Karpas-422 (cell line): ENCODE measurements around the gene ACTMAP. TPM values are rescaled to one million over a fixed set of nuclear protein-coding genes. Genes with fewer than 3 reads are reported as not detected.

ENCODE experiments used
- DNase-seq: peaks from one replicate; pipeline ENCODE4 v3.0.0-alpha.2; 2015
- H2AFZ ChIP-seq: fragments of 200-600 bp; sonication (generic); 2 replicates; pipeline ENCODE4 v1.6.1; 2014; ENCODE audit warnings: antibody characterized with exemption, low read length, mixed read lengths
- H3K27ac ChIP-seq: fragments of 200-600 bp; sonication (generic); 2 replicates; pipeline ENCODE4 v1.5.1; 2014; ENCODE audit warnings: mild to moderate bottlenecking, low read length, moderate library complexity
- H3K27me3 ChIP-seq: fragments of 200-600 bp; sonication (generic); 2 replicates; pipeline ENCODE4 v1.6.1; 2014; ENCODE audit warnings: low read length, mixed read lengths
- H3K36me3 ChIP-seq: fragments of 200-600 bp; sonication (generic); 2 replicates; pipeline ENCODE4 v1.6.1; 2014; ENCODE audit warnings: low read length, mixed read lengths; ENCODE audit not compliant: insufficient read depth
- H3K4me1 ChIP-seq: fragments of 200-600 bp; sonication (generic); 2 replicates; pipeline ENCODE4 v1.6.1; 2014; ENCODE audit warnings: mild to moderate bottlenecking, low read length, mixed read lengths
- H3K4me2 ChIP-seq: fragments of 200-600 bp; sonication (generic); 2 replicates; pipeline ENCODE4 v1.6.1; 2014; ENCODE audit warnings: low read length, low read depth, mild to moderate bottlenecking; ENCODE audit not compliant: poor library complexity, severe bottlenecking
- H3K4me3 ChIP-seq: fragments of 200-600 bp; sonication (generic); 2 replicates; pipeline ENCODE4 v1.5.1; 2014; ENCODE audit warnings: mild to moderate bottlenecking, antibody characterized with exemption, low read length, mixed read lengths
- H3K79me2 ChIP-seq: fragments of 200-600 bp; sonication (generic); 2 replicates; pipeline ENCODE4 v1.6.1; 2014; ENCODE audit warnings: mild to moderate bottlenecking, low read length, mixed read lengths
- H3K9ac ChIP-seq: fragments of 200-600 bp; sonication (generic); 2 replicates; pipeline ENCODE4 v1.6.0; 2014; ENCODE audit warnings: low read length
- H3K9me2 ChIP-seq: fragments of 200-600 bp; sonication (generic), shearing (Covaris generic); replicated peaks from 2 replicates; pipeline ENCODE4 v1.6.0; 2014; ENCODE audit warnings: mild to moderate bottlenecking, low read length, moderate library complexity; ENCODE audit not compliant: insufficient read depth
- H3K9me3 ChIP-seq: fragments of 300-700, 200-600 bp; sonication (generic); 2 replicates; pipeline ENCODE4 v1.6.1; 2014; ENCODE audit warnings: low read length, mixed read lengths
- H4K20me1 ChIP-seq: fragments of 200-600 bp; sonication (generic); 2 replicates; pipeline ENCODE4 v1.6.1; 2014; ENCODE audit warnings: mild to moderate bottlenecking, antibody characterized with exemption, low read length, low read depth; ENCODE audit not compliant: insufficient read depth
- total RNA-seq: library from RNA; depleted of rRNA; stranded (reverse); fragments of >200 nt; shearing (Covaris generic); gene quantifications from 2 replicates; pipeline ENCODE4 v1.2.3, GENCODE V29; 2014; ENCODE audit warnings: low replicate concordance

Gene ACTMAP
- total RNA-seq, 1 experiment from 2014 or later = 5.8 TPM

- Histone ChIP-seq H3K9me3 (no peaks in the 10 kb centered on the region), H3K4me3 (no peak overlapping the region), H3K27ac (no peak overlapping the region), H3K36me3 (peaks cover 21% of the 10 kb centered on the region; the same call in 1 of the 2 replicates), H4K20me1 (no peaks in the 10 kb centered on the region), H2AFZ (no peak overlapping the region), H3K79me2 (peaks cover 2% of the 10 kb centered on the region; the same call in 1 of the 2 replicates), H3K27me3 (no peaks in the 10 kb centered on the region), H3K4me2 (no peak overlapping the region), H3K4me1 (no peaks in the 10 kb centered on the region), H3K9me2 (no peaks in the 10 kb centered on the region), H3K9ac (no peak overlapping the region)
- DNase-seq = no peak
Measured at GRCh38 chr19:40707615-40708014, 42.7 kb downstream of the ACTMAP start.

GRCh38 chr19:40705950-40706619 lies 44.2 kb downstream of the ACTMAP start:
- no peaks in the 10 kb centered on the region for H4K20me1 ChIP-seq
- H3K27ac ChIP-seq = no peak overlapping the region
- no peak overlapping the region for H3K4me2 ChIP-seq
- H3K27me3 ChIP-seq = no peaks in the 10 kb centered on the region
- H3K9ac ChIP-seq = no peak overlapping the region
- H3K9me2 ChIP-seq = no peaks in the 10 kb centered on the region
- no peak overlapping the region for H2AFZ ChIP-seq
- no peak for DNase-seq
- no peaks in the 10 kb centered on the region for H3K4me1 ChIP-seq
- peaks cover 24% of the 10 kb centered on the region; the same call in 1 of the 2 replicates for H3K36me3 ChIP-seq
- H3K4me3 ChIP-seq = no peak overlapping the region
- no peaks in the 10 kb centered on the region for H3K79me2 ChIP-seq
- no peaks in the 10 kb centered on the region for H3K9me3 ChIP-seq

DNA sequence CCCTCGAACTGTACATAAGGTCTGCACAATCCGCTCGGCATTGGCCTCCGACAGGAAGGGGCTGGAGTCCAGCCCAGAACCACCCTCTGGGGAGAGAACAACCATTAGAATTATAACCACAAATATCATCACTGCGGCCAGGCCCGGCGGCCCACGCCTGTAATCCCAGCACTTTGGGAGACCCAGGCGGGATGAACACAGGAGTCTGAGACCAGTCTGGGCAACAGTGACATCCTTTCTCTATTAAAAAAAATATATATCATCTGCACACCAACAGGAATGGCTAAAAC lies 45.0 kb downstream of the ACTMAP start:
- no peaks in the 10 kb centered on the region for H4K20me1 ChIP-seq
- no peak overlapping the region for H3K9ac ChIP-seq
- H3K9me2 ChIP-seq = no peaks in the 10 kb centered on the region
- peaks cover 24% of the 10 kb centered on the region; the same call in 1 of the 2 replicates for H3K36me3 ChIP-seq
- no peak overlapping the region for H3K4me3 ChIP-seq
- no peaks in the 10 kb centered on the region for H3K27me3 ChIP-seq
- H2AFZ ChIP-seq = no peak overlapping the region
- H3K9me3 ChIP-seq = no peaks in the 10 kb centered on the region
- no peak overlapping the region for H3K4me2 ChIP-seq
- no peaks in the 10 kb centered on the region for H3K4me1 ChIP-seq
- no peak overlapping the region for H3K27ac ChIP-seq
- no peak for DNase-seq
- no peaks in the 10 kb centered on the region for H3K79me2 ChIP-seq

DNA sequence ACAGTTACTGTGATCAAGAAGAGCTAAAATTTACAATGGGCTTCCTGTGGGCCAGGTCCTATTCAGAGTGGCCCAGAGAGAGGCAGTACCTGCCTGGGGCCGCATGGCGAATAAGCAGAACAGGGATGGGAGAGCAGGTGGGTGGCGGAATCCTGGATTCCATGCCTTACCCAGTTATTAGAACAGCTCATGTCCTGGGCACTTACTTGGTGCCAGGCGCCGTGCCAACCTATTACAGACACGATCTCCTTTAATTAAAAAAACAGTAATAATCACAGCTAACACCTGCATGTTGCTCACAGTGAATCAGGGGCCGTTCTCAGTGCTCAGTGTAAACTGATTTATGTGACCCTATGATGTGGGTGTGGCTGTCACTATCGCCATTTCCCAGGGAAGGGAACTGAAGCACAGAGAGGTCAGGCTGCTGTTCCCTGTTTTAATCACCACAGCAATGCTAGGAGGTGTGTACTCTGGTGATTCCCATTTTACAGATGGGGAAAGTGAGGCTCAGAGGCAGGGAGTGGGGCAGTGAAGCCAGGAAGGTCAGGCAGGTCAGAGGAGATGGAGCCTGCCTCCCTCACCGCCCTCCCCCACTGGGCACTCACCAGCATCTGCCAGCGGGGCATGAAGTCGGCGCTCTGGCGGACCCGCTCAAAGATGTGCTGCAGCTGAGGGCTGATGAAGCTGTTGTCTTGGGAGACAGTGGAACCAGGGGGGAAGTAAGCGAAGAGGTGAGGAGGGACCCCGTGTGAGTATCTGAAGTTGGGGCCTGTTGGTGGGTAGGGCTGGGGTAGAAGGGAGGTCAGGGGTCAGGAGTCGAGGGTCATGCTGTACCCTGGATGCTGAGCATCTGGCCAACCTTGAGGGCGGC lies 45.6 kb downstream of the ACTMAP start:
- no peaks in the 10 kb centered on the region for H3K27me3 ChIP-seq
- H3K4me1 ChIP-seq = no peaks in the 10 kb centered on the region
- no peak overlapping the region for H3K9ac ChIP-seq
- no peak overlapping the region for H3K4me3 ChIP-seq
- no peaks in the 10 kb centered on the region for H3K9me2 ChIP-seq
- no peaks in the 10 kb centered on the region for H3K9me3 ChIP-seq
- no peak overlapping the region for H3K4me2 ChIP-seq
- no peak overlapping the region for H2AFZ ChIP-seq
- no peak overlapping the region for H3K27ac ChIP-seq
- DNase-seq = peak; percentile 29
- H4K20me1 ChIP-seq = no peaks in the 10 kb centered on the region
- peaks cover 24% of the 10 kb centered on the region; the same call in 1 of the 2 replicates for H3K36me3 ChIP-seq
- no peaks in the 10 kb centered on the region for H3K79me2 ChIP-seq

GRCh38 chr19:40703029-40703755 lies 47.1 kb downstream of the ACTMAP start:
- Histone ChIP-seq H3K27me3 (no peaks in the 10 kb centered on the region), H3K36me3 (peaks cover 21% of the 10 kb centered on the region), H3K9me2 (no peaks in the 10 kb centered on the region), H3K27ac (no peak overlapping the region), H3K4me3 (no peak overlapping the region), H3K9ac (no peak overlapping the region), H3K4me2 (no peak overlapping the region), H2AFZ (no peak overlapping the region), H3K9me3 (no peaks in the 10 kb centered on the region), H3K79me2 (no peaks in the 10 kb centered on the region), H4K20me1 (no peaks in the 10 kb centered on the region), H3K4me1 (no peaks in the 10 kb centered on the region)
- no peak for DNase-seq

DNA sequence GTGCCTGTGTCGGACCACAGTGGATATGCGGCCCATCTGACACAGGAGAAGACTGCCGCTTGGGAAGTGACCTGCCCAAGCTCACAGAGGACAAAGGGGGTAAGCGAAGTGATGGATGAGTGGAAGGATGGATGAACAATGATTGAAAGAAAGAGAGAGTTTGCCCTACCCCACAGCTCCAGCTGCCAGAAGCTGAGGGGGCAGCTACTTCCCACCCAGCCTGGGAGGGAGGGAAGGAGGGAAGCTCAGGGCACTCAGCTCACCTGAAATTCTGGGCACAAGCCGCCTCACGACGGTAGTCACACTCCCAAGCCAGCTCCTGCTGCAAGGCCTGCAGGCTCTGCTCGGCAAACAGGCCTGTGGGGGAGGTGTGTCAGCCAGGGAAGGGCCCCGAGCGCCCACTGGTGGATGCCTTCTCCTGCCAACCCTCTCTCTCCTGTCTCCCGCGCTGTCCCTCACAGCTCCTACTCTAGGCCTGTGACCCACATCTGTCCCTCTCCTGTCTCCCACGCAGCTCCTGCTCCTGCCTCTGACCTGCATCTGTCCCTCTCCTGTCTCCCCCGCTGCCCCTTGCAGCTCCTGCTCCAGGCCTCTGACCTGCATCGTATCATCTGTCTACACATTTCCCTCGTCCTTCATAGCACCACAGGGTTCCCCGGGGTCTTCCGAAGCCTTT lies 47.8 kb downstream of the ACTMAP start:
- Histone ChIP-seq H3K27ac (no peak overlapping the region), H3K4me2 (no peak overlapping the region), H3K4me3 (no peak overlapping the region), H3K9me3 (no peaks in the 10 kb centered on the region), H3K9me2 (no peaks in the 10 kb centered on the region), H3K9ac (no peak overlapping the region), H3K36me3 (peaks cover 19% of the 10 kb centered on the region), H4K20me1 (no peaks in the 10 kb centered on the region), H2AFZ (no peak overlapping the region), H3K79me2 (no peaks in the 10 kb centered on the region), H3K27me3 (no peaks in the 10 kb centered on the region), H3K4me1 (no peaks in the 10 kb centered on the region)
- peak; percentile 44 for DNase-seq

DNA sequence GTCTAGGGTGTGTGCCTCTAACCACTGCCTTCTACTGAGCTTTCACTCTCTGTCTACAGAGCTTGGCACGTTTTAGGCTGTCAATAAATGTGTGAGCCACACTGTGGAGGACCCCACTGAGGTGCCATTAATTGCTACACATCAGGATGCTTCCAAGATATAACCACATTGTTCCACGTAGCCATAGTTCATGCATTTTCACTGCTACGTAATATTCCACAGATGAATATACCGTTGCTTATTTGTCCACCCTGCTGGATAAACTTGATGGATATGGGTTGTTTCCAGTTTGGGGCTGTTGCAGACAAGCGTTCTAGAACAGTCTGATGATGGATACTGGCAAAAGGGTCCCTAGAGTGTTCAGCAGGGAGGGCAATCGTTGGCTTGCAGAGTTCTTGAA lies 48.5 kb downstream of the ACTMAP start:
- Histone ChIP-seq H3K4me3 (no peak overlapping the region), H3K9me2 (no peaks in the 10 kb centered on the region), H3K79me2 (no peaks in the 10 kb centered on the region), H3K27me3 (no peaks in the 10 kb centered on the region), H3K9ac (no peak overlapping the region), H4K20me1 (no peaks in the 10 kb centered on the region), H3K4me1 (no peaks in the 10 kb centered on the region), H3K27ac (no peak overlapping the region), H2AFZ (no peak overlapping the region), H3K36me3 (peaks cover 18% of the 10 kb centered on the region), H3K9me3 (no peaks in the 10 kb centered on the region), H3K4me2 (no peak overlapping the region)
- DNase-seq = no peak

- Histone ChIP-seq H4K20me1 (no peaks in the 10 kb centered on the region), H3K4me1 (no peaks in the 10 kb centered on the region), H3K9me3 (no peaks in the 10 kb centered on the region), H3K4me2 (no peak overlapping the region), H3K79me2 (no peaks in the 10 kb centered on the region), H3K27ac (no peak overlapping the region), H3K36me3 (peaks cover 15% of the 10 kb centered on the region), H3K27me3 (no peaks in the 10 kb centered on the region), H3K4me3 (no peak overlapping the region), H3K9ac (no peak overlapping the region), H3K9me2 (no peaks in the 10 kb centered on the region), H2AFZ (no peak overlapping the region)
- DNase-seq = no peak
Measured at GRCh38 chr19:40700083-40700482, 50.2 kb downstream of the ACTMAP start.
